HG03039 (cell line): ENCODE results near the gene RASSF8.

Source experiments
- ATAC-seq: cut with Tn5 transposase; IDR thresholded peaks from one replicate; pipeline ENCODE4 v1.9.1; 2021; ENCODE audit warnings: mild to moderate bottlenecking, moderate library complexity; ENCODE audit not compliant: unreplicated experiment

Gene RASSF8

GRCh38 chr12:25992026-25992782 lies 33.7 kb downstream of the RASSF8 start:
- no peak for ATAC-seq

- no peak for ATAC-seq
These were observed 35.6 kb downstream of the RASSF8 start for GRCh38 chr12:25993901-25994651.

GRCh38 chr12:25994901-25995625 lies 36.6 kb downstream of the RASSF8 start:
- no peak for ATAC-seq

GRCh38 chr12:25995906-25996305 lies 37.4 kb downstream of the RASSF8 start:
- no peak for ATAC-seq

- no peak for ATAC-seq
These were observed 38.2 kb downstream of the RASSF8 start for GRCh38 chr12:25996677-25997076.

GRCh38 chr12:25997201-25997963 lies 38.9 kb downstream of the RASSF8 start:
- ATAC-seq: no peak

GRCh38 chr12:26000898-26001297 lies 42.4 kb downstream of the RASSF8 start:
- no peak for ATAC-seq

- ATAC-seq: no peak
These were observed 43.0 kb downstream of the RASSF8 start for GRCh38 chr12:26001530-26001929.

GRCh38 chr12:26003065-26003464 lies 44.6 kb downstream of the RASSF8 start:
- no peak for ATAC-seq

GRCh38 chr12:26007566-26007965 lies 49.1 kb downstream of the RASSF8 start:
- ATAC-seq: no peak

GRCh38 chr12:26009593-26009992 lies 51.1 kb downstream of the RASSF8 start:
- ATAC-seq: no peak

GRCh38 chr12:26010293-26010821 lies 51.9 kb downstream of the RASSF8 start:
- ATAC-seq: no peak

- no peak for ATAC-seq
These were observed 52.6 kb downstream of the RASSF8 start for GRCh38 chr12:26011099-26011498.

GRCh38 chr12:26014085-26014484 lies 55.6 kb downstream of the RASSF8 start:
- ATAC-seq: no peak

- no peak for ATAC-seq
These were observed 58.0 kb downstream of the RASSF8 start for GRCh38 chr12:26016516-26016915.

GRCh38 chr12:26017484-26018211 lies 59.2 kb downstream of the RASSF8 start:
- no peak for ATAC-seq

GRCh38 chr12:26018926-26019325 lies 60.4 kb downstream of the RASSF8 start:
- no peak for ATAC-seq

- ATAC-seq: no peak
These were observed 63.1 kb downstream of the RASSF8 start for GRCh38 chr12:26021534-26021933.

GRCh38 chr12:26022043-26022442 lies 63.6 kb downstream of the RASSF8 start:
- no peak for ATAC-seq

- no peak for ATAC-seq
These were observed 68.2 kb downstream of the RASSF8 start for GRCh38 chr12:26026713-26027112.
